HL-60/S4 treated with phorbol 12-myristate 13-acetate at 8.2 ng/mL for 4 days and 3 days (cell line): ENCODE data around the gene CPNE1.
"Not testable (repeated sequence)": the region's sequence is repeated elsewhere in the genome, so short reads cannot be mapped to it uniquely, and the experiment has no call there.

Experiments used
- in situ Hi-C: fragments of 300-500 bp; cut with MboI; formaldehyde crosslinking; loops from 2 replicates; pipeline ENCODE4 v1.15.0; 2022; ENCODE audit warnings: low sequenced_read_pairs

The CPNE1 gene

DNA sequence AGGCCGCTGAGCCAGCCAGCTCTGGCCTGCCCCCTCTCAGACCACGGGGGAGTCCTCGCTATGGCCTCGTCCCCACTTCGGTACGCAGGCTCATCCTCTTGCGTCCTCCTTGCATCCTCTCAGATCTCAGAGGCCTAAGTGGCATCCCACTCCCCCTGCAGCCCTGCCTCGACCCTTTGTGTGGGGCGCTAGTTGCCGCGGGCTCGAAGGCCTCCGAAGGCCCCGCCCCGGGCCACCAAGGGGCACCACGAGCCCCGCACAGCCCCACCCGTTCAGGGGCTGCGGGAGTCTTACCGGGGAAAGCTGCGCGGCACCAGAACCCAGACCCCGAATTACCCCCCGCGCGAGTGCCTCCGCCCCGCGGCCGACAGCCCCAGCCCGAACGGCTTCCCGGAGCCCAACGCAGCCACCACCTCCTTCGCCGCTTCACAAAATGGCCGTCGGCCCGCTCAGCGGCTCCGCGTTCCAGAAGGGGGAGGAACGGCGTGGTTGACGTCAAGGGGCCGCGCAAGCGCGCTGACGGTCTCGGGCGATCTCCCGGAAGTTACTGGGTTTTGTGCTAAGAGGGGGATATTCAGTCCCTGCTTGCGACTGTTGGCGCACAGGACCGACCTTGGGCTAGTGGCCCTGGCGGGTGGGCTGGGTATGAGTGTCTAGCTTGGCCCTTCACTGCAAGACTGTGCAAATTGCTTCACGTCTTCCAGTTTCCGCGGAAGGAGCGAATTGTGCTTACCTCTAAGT, at the start of gene CPNE1, which contains the start of gene RBM12:
TSS of gene CPNE1 (minus strand) at position 435 of the 741 bp plus-strand sequence. CDS start 31,977 bp downstream, outside the sequence.
TSS of gene RBM12 (minus strand) at position 435 of the 741 bp plus-strand sequence. CDS start 9,578 bp downstream, outside the sequence.
- in situ Hi-C loops, result no loop called here

DNA sequence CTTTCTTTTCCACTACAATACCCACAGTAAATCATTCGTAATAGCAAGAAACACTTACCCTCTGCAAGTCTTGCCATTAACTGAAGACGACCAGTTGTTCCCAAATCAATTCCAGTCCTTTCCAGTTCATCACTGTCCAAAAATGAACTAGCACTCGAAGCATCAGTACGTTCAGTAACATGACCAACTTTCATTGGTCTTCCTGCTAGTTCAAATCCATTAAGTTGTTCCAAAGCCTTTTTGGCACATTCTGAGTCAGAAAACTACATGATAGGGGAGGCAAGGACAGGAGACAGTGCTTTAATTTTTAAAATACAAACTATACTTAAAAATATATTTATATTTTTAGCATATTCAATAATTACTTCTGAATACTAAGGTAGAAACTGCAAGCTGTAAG, 49.4 kb upstream of the CPNE1 start:
- in situ Hi-C loops, result no loop called here

DNA sequence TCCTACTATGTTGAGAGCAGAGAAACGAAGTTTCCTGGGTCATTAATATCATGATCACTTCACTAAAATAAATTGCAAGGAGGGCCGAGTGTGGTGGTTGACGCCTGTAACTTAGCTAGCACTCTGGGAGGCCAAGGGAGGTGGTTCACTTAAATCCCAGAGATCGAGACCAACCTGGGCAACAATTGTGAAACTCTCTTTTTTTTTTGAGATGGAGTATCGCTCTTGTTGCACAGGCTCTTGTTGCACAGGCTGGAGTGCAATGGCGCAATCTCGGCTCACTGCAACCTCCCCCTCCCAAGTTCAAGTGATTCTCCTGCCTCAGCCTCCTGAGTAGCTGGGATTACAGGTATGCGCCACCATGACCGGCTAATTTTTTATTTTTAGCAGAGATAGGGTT, 48.4 kb upstream of the CPNE1 start:
- in situ Hi-C loops, result not testable (repeated sequence)

DNA sequence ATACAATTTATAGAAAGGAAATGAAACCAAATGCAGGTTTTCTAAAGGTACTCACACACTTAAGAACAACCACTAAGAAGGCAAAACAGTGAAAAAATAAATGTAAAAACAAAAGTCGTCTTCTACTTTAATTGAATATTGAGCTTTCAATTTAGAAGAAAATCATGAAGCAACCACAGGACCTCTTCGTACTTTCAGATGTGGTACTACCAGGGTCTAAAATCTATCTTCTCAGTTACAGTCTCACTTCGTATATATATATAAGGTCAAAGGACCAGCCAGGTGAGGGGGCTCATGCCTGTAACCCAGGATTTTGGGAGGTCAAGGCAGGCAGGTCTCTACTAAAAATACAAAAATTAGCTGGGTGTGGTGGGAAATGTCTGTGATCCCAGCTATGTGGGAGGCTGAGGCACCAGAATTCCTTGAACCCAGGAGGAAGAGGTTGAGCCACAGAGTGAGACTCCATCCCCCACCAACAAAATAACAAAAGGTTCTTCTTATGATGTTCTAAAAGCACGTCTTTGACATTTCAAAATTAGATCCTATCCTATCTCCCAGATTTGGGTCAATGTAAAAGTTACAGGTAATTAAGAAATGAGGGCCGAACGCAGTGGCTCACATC, 47.0 kb upstream of the CPNE1 start:
- in situ Hi-C loops, result no loop called here

DNA sequence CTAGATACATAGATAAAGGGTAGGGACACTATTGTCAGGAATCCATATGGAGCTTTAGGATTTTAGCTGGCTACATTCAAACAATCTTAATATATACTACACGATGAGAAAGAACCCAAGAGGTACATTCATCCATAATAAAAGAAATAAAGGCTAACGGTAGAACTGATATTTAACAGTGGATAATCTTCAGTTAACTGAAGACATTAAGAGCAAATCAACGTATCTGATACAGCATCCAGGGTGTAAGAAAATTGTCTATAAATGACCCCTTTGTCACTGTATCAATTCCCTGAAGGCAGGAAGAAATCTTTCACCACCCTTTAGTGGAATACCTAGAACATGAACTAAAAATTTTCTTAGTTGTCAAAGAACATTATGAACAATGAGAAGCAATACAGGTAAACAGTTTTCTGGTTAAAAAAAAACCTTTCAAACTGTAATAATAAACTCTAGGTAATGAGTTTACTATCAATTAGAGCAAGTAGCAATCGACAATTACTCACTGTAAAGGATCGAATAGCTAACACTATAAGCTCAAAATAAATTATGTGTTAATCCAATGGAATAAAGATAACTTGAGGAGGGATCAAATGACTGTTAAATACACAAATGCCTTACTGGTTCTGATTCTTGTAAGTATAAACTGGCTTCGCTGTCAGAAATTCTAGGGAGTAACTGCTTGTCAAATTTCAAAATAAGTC, 46.3 kb upstream of the CPNE1 start:
- in situ Hi-C loops, result no loop called here

DNA sequence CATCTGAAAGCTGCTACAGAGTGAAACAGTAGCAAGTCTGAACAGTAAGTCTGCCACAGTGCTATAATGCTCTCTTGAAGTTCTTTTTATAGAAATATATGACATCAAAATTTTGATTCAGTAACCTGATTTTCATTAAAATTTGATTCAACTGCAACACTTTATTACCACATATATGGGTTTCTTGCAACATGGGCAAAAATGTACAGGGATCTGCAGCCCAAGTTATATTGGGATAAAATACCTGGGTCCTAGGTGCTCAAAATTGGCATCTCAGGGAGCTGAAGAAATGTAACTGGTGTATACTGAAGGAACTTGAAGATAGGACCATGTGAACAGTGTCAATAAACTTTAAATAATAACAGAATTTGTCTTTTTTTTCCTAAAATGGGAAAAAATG, 45.3 kb upstream of the CPNE1 start:
- in situ Hi-C loops, result no loop called here

DNA sequence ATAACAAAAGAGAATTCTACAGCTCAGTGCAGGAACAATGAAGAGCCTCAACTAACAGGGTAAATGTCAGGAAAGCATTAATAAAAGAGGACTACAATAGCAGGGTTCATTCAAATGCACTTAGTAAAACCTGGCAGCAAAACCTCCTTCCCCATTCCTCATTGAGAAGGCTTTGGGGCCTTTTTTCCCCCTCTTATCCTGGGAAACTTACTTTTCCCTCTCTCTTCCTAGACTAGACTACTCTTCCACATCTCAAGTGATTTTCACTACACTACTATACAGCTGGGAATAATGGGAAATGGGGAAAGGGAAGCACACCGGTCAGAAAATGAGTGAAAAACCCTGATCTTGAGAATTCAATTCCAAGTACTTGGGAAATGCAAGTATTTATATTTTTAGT, 44.6 kb upstream of the CPNE1 start:
- in situ Hi-C loops, result no loop called here

DNA sequence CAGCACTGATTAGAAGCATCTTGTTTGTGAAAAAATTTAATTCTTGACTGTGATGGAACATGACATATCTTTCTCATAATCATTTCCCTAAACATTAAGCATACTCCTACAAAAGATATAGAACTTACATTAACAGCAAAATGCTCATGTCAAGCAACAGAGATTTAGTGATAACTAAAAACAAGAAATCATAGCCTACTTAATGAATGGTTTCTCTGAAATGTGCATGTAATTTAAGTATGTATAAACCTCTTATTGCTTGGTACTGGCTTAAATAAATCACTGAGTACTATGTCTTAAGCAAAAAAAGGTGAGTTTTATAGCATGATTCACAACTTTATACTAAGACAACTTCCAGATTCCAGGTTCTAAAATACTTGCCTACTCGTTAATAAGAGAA, 43.8 kb upstream of the CPNE1 start:
- in situ Hi-C loops, result no loop called here

DNA sequence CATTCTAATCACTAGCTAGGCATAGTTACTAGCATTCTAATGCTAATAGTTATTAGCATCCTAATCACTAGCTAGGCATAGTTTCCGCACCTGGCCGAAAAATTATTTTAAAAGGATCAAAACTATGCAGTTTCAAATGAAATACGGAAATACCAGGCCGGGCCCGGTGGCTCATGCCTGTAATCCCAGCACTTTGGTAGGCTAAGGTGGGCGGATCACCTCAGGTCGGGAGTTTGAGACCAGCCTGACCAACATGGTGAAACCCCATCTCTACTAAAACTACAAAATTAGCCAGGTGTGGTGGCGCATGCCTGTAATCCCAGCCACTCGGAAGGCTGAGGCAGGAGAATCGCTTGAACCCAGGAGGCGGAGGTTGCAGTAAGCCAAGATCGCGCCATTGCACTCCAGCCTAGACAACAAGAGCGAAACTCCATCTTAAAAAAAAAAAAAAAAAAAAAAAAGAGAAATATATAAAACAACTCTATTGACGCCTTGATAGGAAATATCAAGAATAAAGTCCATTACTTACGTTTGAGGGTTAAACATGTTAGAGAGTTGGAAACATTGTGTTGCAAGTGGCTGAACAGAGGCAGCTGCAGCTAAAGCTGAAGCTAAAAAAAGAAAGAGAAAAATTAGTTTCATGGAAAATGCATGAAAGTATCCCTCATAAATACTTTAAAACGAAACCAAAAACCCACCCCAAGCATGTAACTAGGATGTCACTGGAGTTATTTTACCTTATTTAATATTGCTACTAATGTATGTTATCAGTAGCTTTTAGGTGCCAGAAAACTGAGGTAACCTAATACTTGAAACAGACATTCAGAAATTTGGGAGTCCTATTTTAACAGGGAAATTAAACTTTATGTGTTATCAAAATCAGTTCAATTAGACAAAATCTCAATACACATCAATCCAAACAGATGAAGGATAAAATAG, 42.2 kb upstream of the CPNE1 start:
- in situ Hi-C loops, result not testable (repeated sequence)

DNA sequence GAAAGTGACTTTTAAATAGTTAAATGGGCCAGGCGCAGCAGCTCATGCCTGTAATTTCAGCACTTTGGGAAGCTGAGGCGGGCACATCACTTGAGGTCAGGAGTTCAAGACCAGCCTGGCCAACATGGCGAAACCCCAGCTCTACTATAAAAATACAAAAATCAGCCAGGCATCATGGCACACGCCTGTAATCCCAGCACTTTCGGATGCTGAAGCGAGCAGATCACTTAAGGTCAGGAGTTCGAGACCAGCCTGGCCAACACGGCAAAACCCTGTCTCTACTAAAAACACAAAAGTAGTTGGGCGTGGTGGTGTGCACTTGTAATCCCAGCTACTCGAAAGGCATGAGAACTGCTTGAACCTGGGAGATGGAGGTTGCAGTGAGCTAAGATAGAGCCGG, 41.2 kb upstream of the CPNE1 start:
- in situ Hi-C loops, result not testable (repeated sequence)

DNA sequence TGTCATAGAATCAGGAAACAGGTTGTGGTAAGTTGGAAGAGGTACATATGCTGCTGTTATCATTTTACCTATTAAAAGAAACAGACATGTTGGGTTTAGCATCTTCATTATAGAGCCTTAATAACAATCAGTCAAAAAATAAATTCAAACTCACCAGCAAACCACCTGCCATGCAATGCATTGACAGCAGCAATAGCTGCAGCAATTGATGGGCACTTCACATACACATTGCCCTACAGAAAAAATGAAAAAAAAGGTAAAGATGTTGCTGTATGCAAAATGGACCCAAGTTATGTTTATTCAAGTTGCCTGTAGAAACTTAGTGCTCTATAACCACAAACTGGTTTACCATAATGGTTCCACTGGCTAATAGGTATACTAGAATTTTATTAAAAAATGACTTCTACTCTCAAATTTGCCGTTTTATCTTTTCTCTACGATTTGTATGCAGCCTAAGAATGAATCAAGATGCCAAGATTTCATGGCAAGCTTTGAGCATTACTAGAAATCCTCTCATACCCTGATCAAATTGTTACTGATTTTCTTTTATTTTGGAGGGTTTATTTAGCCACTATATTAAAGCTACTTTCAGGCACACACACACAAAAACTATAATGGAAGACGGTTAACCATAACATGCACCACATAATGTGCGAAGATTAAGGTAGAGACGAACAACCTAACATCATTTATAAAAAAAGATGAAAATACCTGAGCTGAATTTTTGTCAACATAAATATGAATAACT, 40.0 kb upstream of the CPNE1 start:
- in situ Hi-C loops, result no loop called here

DNA sequence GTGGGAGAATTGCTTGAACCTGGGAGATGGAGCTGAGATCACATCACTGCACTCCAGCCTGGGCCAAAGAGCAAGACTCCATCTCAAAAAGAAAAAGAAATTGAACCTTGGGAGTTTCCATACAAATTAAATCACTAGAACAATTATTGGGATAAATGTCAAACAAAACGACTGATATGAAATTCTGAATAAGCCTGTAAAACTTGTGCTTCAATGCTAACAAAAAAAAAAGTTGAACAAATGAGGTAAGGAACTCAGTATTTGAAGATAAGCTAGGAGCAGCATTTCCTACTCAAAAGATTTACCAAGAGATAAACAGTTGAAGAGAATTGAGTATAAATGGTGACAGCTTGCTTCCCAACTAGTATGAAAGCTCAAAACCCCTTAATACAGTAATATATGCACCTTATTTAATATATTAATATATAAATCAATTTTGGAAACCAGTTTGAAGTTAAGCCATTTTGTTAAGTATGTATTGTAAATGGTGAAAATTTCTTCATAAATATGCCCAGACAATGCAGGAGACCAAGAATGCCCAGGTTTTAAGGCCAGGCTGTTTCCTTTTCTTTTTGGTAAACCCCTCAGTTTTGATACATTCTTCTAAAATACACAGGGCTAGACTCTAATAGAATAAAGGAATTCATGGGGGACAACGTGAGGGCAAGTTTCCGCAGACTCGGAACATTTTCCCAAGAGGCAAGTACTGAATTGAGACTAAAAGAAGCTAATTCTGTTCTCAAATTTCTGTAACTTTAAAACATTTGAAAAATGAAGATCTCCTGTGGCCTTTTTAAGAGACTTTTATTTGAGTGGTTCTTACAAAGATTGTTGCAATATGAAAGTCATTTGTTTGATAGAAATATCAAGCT, 38.4 kb upstream of the CPNE1 start:
- in situ Hi-C loops, result no loop called here

DNA sequence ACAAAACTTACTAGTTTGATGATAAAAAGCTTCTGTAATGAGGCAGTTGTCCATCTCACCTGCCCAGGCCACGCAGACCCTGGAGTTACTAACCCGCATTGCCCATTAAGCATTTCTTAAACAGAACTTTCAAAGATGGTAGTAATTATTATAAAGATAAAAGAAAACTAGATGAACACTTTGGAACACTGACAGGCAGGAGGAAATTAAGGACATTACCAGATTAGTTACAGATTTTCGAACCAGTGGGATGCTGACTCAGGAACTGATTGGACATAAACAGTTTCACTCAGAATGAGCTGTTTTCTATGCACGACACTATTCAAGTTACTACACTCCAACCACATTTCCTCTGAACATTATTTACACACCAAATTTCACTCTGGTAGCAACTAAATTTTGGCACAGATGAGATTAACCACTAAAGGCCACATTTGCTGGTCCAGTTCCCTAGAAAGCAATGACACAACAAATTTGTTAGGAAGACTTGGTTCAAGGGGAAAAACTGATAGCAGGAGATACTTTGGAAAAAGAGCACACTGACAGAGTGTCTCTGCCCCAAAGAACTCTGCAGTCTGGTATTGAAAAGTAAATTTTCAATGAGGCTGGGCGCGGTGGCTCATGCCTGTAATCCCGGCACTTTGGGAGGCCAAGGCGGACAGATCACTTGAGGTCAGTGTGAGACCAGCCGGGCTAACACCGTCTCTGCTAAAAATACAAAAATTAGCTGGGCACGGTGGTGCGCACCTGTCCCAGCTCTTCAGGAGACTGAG, 37.5 kb upstream of the CPNE1 start:
- in situ Hi-C loops, result no loop called here

DNA sequence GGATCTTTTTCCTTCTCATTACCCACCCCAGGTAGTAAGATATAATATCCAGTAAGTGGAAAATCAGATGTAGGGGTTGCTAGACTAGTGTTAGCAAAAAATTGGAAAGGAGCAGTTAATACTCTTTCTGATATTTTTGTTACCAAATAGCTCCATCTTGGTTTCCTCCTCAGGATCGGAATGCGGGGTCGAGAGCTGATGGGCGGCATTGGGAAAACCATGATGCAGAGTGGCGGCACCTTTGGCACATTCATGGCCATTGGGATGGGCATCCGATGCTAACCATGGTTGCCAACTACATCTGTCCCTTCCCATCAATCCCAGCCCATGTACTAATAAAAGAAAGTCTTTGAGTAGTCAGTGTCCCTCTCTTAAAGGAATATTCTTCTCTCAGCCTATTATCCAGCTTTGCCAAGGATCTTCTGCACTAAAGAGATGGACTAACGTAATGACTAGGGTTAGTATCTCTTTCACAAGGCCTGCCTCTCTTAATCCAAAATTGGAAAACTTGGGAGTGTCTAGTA, 36.0 kb upstream of the CPNE1 start:
- in situ Hi-C loops, result no loop called here

DNA sequence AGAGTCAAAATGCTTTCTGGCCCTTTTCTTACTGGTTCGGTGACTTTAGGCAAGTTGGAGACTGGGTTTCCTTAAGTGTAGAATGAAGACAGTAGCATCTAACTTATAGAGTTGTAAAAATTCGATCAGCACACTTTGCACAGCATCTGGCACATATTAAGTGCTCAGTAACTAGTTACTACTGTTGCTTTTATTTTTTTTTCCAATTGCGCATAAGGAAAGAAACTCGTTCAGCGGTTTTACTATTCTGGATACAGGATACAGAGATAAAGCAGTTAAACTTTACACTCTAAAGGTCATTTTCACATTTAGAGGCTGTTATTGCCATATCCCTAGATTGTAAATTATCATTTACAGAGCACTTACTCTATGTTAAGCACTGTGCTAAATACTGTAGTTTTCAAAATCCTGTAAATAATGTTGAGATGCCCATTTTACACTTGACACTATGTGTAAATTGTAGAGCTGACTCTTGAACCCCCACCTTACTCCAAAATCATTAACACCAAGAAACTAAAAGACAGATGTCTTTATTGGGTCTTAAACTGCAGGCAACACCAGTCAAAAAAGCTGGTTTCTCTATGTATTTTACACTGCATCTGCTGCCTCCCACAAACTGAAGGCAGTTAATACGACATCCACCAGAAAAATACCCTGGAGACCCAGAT, 35.4 kb upstream of the CPNE1 start:
- in situ Hi-C loops, result no loop called here

DNA sequence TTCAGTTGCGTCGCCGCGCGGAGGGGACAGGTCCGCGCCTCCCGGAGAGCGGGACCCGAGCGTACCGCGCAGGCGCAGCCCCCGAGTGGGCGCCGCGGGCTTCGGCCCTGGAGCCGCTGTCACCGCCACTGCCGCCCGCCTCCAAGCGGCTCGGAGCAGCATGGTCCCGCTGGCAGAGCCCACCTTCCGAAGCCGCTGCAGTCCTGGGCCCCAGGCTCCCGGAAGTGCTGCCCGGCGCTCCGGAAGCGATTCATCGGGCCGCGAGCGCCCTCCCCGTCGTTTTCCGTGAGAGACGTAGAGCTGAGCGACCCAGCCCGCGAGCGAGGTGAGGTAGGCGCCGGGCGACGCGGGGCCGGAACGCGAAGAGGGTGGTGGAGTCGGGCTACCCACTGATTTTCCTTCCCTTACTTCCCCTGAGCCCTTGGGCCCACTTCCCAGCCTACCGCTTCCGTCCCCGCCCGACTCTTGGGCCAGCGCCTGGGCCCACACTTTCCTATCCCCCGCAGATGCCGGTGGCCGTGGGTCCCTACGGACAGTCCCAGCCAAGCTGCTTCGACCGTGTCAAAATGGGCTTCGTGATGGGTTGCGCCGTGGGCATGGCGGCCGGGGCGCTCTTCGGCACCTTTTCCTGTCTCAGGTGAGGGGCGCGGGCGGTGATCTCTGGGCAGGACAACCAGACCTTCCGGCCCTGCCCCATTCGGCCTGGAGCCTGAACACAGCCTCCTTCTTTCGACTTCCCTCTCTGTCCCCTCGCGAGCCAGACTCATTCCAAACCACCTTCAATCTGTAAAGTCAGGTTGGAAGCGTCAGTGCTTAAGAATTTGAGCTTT, 34.6 kb upstream of the CPNE1 start, which contains the start of the genes NFS1 and ROMO1:
TSS of gene NFS1 (minus strand) at position 226 of the 830 bp plus-strand sequence. CDS start at position 162, 64 bp downstream.
TSS of gene ROMO1 (plus strand) at position 279 of the 830 bp plus-strand sequence. CDS start at position 507, 228 bp downstream.
- in situ Hi-C loops, result no loop called here
